ENCODE data around the gene C2.

DNA sequence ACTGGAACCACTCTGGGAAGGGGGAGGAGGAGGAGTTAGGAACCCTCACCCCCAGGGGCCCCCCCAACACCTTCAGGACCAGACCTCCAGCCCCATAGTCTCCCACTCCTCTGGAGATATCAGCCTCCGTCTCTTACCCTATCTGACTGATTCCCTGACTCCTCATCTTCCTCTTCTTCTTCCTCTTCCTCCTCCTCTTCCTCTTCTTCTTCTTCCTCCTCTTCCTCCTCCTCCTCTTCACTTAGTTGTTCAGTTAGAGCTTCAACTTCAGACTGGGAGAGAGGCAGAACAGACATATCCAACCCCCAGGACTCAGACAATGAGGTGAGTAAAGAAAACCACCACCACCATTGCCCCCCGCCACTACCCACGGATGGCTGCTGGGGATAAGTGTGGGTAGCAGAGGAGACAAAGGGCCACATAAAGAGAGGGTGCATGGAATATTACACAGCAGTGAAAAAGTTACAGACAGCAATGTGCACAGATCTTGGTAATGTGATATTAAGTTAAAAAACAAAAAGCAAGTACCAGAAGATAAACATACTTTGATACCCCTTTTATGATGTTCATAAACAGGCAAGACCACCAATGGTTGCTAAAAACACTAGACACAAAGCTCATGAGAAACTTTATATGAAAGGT, 38.1 kb upstream of the C2 start:
- TF ChIP-seq GABPA (IDR thresholded peaks at IDR 0.05; ENCODE audit: low read depth) = no peak
- TF ChIP-seq, protein P1, sequence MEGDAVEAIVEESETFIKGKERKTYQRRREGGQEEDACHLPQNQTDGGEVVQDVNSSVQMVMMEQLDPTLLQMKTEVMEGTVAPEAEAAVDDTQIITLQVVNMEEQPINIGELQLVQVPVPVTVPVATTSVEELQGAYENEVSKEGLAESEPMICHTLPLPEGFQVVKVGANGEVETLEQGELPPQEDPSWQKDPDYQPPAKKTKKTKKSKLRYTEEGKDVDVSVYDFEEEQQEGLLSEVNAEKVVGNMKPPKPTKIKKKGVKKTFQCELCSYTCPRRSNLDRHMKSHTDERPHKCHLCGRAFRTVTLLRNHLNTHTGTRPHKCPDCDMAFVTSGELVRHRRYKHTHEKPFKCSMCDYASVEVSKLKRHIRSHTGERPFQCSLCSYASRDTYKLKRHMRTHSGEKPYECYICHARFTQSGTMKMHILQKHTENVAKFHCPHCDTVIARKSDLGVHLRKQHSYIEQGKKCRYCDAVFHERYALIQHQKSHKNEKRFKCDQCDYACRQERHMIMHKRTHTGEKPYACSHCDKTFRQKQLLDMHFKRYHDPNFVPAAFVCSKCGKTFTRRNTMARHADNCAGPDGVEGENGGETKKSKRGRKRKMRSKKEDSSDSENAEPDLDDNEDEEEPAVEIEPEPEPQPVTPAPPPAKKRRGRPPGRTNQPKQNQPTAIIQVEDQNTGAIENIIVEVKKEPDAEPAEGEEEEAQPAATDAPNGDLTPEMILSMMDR (IDR thresholded peaks at IDR 0.05; ENCODE audit: insufficient read depth, low read length) = no peak
- TF ChIP-seq POLR2AphosphoS5 (IDR thresholded peaks at IDR 0.05; ENCODE audit: low read depth) = no peak
